K562 (cell line): Measurements from ENCODE around the gene KXD1. TPM values are rescaled to one million over a fixed set of nuclear protein-coding genes. Genes with fewer than 3 reads are reported as not detected.

Experiments
- CTCF ChIP-seq, 3 experiments: IDR thresholded peaks in 2 of 3; conservative IDR thresholded peaks in 1 of 3; 2 replicates each; pipeline ENCODE4 v1.5.1; 2011 to 2012; ENCODE audit warnings: low read length in 3 of 3, mild to moderate bottlenecking in 3 of 3, control low read depth in 2 of 3, improper control_type of control experiment in 1 of 3, inconsistent platforms in 1 of 3, low read depth in 1 of 3, mixed read lengths in 1 of 3, moderate library complexity in 1 of 3; ENCODE audit not compliant: insufficient read depth in 2 of 3
- DEAF1 ChIP-seq: fragments of 450-650 bp; formaldehyde crosslinking; IDR thresholded peaks from 2 replicates; pipeline ENCODE4 v1.4.0; 2020; ENCODE audit warnings: mild to moderate bottlenecking, moderate library complexity
- FOXM1 ChIP-seq, 2 experiments: fragments of 450-650 bp in 1 of 2; sonication (generic) in 1 of 2; formaldehyde crosslinking in 1 of 2; IDR thresholded peaks; 2 replicates each; pipeline versions ENCODE4 v1.6.1 to v1.9.0; 2017 to 2022; ENCODE audit warnings: low read depth in 2 of 2, mild to moderate bottlenecking in 2 of 2, missing genetic modification reagents in 1 of 2, moderate library complexity in 1 of 2
- HDAC1 ChIP-seq, 2 experiments: fragments of 450-650 bp; IDR thresholded peaks; 2 replicates each; pipeline ENCODE4 v1.6.1; 2016 to 2017; ENCODE audit warnings: inconsistent platforms in 1 of 2, mild to moderate bottlenecking in 1 of 2, moderate library complexity in 1 of 2
- HOXB6 ChIP-seq: fragments of 250-450 bp; sonication (Bioruptor Pico); IDR thresholded peaks from 2 replicates; pipeline ENCODE4 v1.5.1; 2022; ENCODE audit warnings: mild to moderate bottlenecking, borderline replicate concordance
- MNT ChIP-seq, 2 experiments: fragments of 450-650 bp; conservative IDR thresholded peaks; 2 replicates each; pipeline ENCODE4 v1.6.1; 2017; ENCODE audit warnings: mild to moderate bottlenecking in 2 of 2, moderate library complexity in 2 of 2
- PKNOX1 ChIP-seq: fragments of 450-650 bp; IDR thresholded peaks from 2 replicates; pipeline ENCODE4 v1.6.1; 2016
- TBP ChIP-seq: optimal IDR thresholded peaks from 2 replicates; pipeline ENCODE3; 2011; ENCODE audit warnings: low read depth, low read length, improper control_type of control experiment
- TEAD1 ChIP-seq, 2 experiments: fragments of 450-650 bp in 1 of 2; sonication (generic) in 1 of 2; formaldehyde crosslinking; IDR thresholded peaks; 2 replicates each; pipeline versions ENCODE4 v1.4.0 to v1.8.0; 2020 to 2022; ENCODE audit warnings: mild to moderate bottlenecking in 2 of 2, missing genetic modification reagents in 1 of 2
- TOE1 ChIP-seq, 2 experiments: fragments of 450-650 bp in 1 of 2; sonication (generic) in 1 of 2; formaldehyde crosslinking in 1 of 2; IDR thresholded peaks; 2 replicates each; pipeline versions ENCODE4 v1.7.1 to v1.8.0; 2016 to 2022; ENCODE audit warnings: borderline replicate concordance in 2 of 2, mild to moderate bottlenecking in 2 of 2, antibody characterized with exemption in 1 of 2, inconsistent platforms in 1 of 2, low read depth in 1 of 2, missing genetic modification reagents in 1 of 2, moderate library complexity in 1 of 2
- ZEB2 ChIP-seq: fragments of 450-650 bp; IDR thresholded peaks from 2 replicates; pipeline ENCODE4 v1.6.1; 2016
- ZNF740 ChIP-seq, 3 experiments: fragments of 200-800 bp in 1 of 3; sonication (Bioruptor generic) in 1 of 3; sonication (generic) in 1 of 3; formaldehyde crosslinking in 1 of 3; IDR thresholded peaks; 2 replicates each; pipeline versions ENCODE4 v1.6.1 to v1.8.0; 2016 to 2022; ENCODE audit warnings: mild to moderate bottlenecking in 2 of 3, missing compliant biosample characterization in 2 of 3, missing genetic modification characterization in 2 of 3, missing genetic modification reagents in 1 of 3
- polyA plus RNA-seq, 8 experiments: library from polyadenylated mRNA; depleted of rRNA in 4 of 8; stranded (reverse) in 5 of 8; unstranded in 3 of 8; fragments of >200 nt; fragmentation: Nextera tagmentation in 2 of 8; fragmentation: Illumina TruSeq in 1 of 8; extraction: Ambion mirVana in 2 of 8; extraction: Trizol in 1 of 8; gene quantifications; 2 replicates each; pipeline versions ENCODE4 v1.2.1 to v1.2.3, GENCODE V29; 2011 to 2014; ENCODE audit warnings: inconsistent platforms in 1 of 8, missing spikeins in 1 of 8
- total RNA-seq, 7 experiments: library from RNA; depleted of rRNA in 6 of 7; stranded (reverse); fragments of >200 nt in 6 of 7; fragmentation: Illumina TruSeq in 2 of 7; extraction: Trizol in 2 of 7; gene quantifications; 2 replicates each; pipeline versions ENCODE4 v1.2.1 to v1.2.3, GENCODE V29; 2011 to 2021; ENCODE audit warnings: low replicate concordance in 1 of 7

KXD1 gene
- total and polyA plus RNA-seq, 9 of the 15 experiments (the other 6 are each of a cell fraction or from before 2014, with no cell fraction given): 21.9 to 210 (median 118) TPM

- TF ChIP-seq DEAF1 (CRISPR knock-in tag) (no peak; the same call in 1 of the 2 replicates), CTCF (IDR thresholded peaks at IDR 0.05 in 2 of 3, conservative IDR thresholded peaks at IDR 0.05 in 1 of 3; ENCODE audit: insufficient read depth in 2 of 3, low read depth in 1 of 3, low read length in 3 of 3) (peak; percentile 80 to 91 (median 88)), TOE1 (IDR thresholded peaks at IDR 0.05; ENCODE audit: borderline replicate concordance) (0 out of 2 replicates have a peak, but pooled peaks have one; percentile 12), TOE1 (CRISPR knock-in tag; IDR thresholded peaks at IDR 0.05; ENCODE audit: borderline replicate concordance, low read depth) (no peak), TEAD1 (CRISPR knock-in tag; IDR thresholded peaks at IDR 0.05) (0 out of 4 replicates have a peak, but pooled peaks of 1 of the 2 experiments have one; percentile 35), TBP (peak; percentile 41), MNT (conservative IDR thresholded peaks at IDR 0.05) (peak; percentile 33 to 65; a peak in 3 of 4 replicates), ZEB2 (0 out of 2 replicates have a peak, but pooled peaks have one; percentile 26), HOXB6 (CRISPR knock-in tag) (no peak), HDAC1 (IDR thresholded peaks at IDR 0.05) (0 out of 4 replicates have a peak, but pooled peaks of 1 of the 2 experiments have one; percentile 58), FOXM1 (IDR thresholded peaks at IDR 0.05; ENCODE audit: low read depth) (peak; percentile 50; the same call in 1 of the 2 replicates), FOXM1 (CRISPR knock-in tag; IDR thresholded peaks at IDR 0.05; ENCODE audit: low read depth) (no peak), ZNF740 (CRISPR knock-in tag; IDR thresholded peaks at IDR 0.05) (peak; percentile 75; the same call in 1 of the 2 replicates), ZNF740 (tag; IDR thresholded peaks at IDR 0.05) (peak in 1 of 2 experiments; percentile 77; a peak in 2 of 4 replicates), PKNOX1 (peak; percentile 45; the same call in 1 of the 2 replicates)
These were observed 37.5 kb upstream of the KXD1 start (continued) for GRCh38 chr19:18519962-18520847.
